Mucosa of descending colon (tissue), 3 donors: ENCODE measurements around the gene LIPG. TPM values are rescaled to one million over a fixed set of nuclear protein-coding genes. Genes with fewer than 3 reads are reported as not detected.

ENCODE experiments used
- ATAC-seq: fragments of 200-7000 bp; cut with Tn5 transposase; one replicate; pipeline ENCODE4 v1.9.1; 2020; ENCODE audit warnings: mild to moderate bottlenecking, moderate library complexity
- DNase-seq, 3 donors: peaks; one replicate each; pipeline ENCODE4 v3.0.0-alpha.2; 2020
- H3K36me3 ChIP-seq: fragments of 200-600 bp; one replicate; pipeline ENCODE4 v1.8.0; 2021; ENCODE audit warnings: low read depth, mild to moderate bottlenecking
- H3K4me1 ChIP-seq: fragments of 200-600 bp; one replicate; pipeline ENCODE4 v1.8.0; 2021; ENCODE audit warnings: low read depth, mild to moderate bottlenecking
- H3K4me3 ChIP-seq: fragments of 200-600 bp; one replicate; pipeline ENCODE4 v1.8.0; 2021; ENCODE audit warnings: mild to moderate bottlenecking
- H3K9me3 ChIP-seq: fragments of 200-600 bp; one replicate; pipeline ENCODE4 v1.8.0; 2021; ENCODE audit warnings: mild to moderate bottlenecking
- CTCF ChIP-seq: fragments of 200-600 bp; IDR thresholded peaks from one replicate; pipeline ENCODE4 v1.8.0; 2022; ENCODE audit warnings: antibody characterized with exemption, mild to moderate bottlenecking
- intact Hi-C, 2 donors: fragments of 100-400 bp; cut with DNase I in 1 of 2; cut with micrococcal nuclease in 1 of 2; formaldehyde crosslinking; loops; one replicate each; pipeline versions ENCODE4 v1.11.0 to v1.11.1; 2022; cut with DNase I, micrococcal nuclease
- total RNA-seq, 3 donors: library from RNA; stranded (reverse); fragmentation: NEBNext Ultra II Directional in 2 of 3; extraction: Animal tissue kit (Norgen Biotek cat#: 25700) in 2 of 3; gene quantifications; one replicate each; pipeline versions ENCODE4 v1.2.1 to v1.2.4, GENCODE V29; 2021 to 2023
- donor health status: DM: no; HTN: no; CAD: no; lungs with moderate emphysema.
- donor health status: DM: no; HTN: no; CAD: no.
- donor health status: DM: no; HTN: yes; CAD: no.

The LIPG gene
- total RNA-seq, 3 donors from 2014 or later, result 13.3 to 42.0 (median 13.8) TPM

DNA sequence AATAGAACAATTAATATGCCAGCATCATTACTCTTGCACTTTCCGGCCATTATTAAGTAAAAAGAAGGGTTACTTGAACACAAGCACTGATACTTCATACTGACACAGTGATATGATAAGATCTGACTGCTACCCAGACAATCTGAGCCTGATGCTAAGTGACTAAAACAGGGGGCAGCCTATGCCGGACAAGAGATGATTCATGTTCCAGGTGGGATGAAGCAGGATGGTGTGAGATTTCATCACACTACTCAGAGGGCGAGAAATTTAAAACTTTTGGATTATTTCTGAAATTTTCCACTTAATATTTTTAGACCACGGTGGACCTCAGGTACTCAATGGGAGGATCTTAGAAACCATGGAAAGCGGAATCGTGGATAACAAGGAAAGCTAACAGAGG lies 61.7 kb downstream of the LIPG start:
- intact Hi-C loops, result no loop called here
- H3K9me3 ChIP-seq, result no peaks in the 10 kb centered on the region

DNA sequence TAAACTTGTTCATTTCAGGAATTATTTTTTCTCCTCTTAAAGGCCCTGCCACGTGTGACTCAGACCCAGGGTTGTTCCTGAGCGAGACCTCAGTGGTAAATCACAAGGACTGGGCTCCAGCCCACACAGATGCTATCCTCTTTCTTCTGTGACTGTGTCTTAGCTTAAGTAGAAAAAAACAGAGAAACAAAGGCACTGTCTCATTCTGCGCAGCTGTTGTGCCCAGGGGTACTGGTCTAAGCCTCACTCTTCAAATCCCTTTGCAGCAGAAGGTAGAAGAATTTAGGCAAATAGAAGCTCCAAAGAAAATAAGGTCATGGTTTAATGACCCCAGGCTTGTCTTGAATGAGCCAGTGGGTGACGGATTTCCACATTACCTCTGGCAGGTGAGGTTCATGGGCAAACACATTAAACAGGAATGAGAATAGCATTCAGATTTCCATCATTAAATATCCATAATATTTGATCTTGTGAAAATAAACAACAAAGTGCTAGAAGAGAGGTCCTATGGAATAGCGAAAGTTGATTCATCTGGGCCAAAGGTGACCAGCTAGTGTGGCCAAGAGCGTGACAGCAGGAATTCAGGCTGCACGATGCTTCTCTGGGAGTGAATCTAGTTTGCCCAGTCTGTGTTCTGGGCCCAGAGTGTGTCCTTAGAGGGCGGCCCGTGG lies 63.3 kb downstream of the LIPG start:
- no peaks in the 10 kb centered on the region for H3K9me3 ChIP-seq
- H3K4me3 ChIP-seq, result no peak overlapping the region
- no peak for TF ChIP-seq CTCF
- intact Hi-C loops, result no loop called here
- DNase-seq (no peak), ATAC-seq (no peak)
- H3K4me1 ChIP-seq, result peaks cover 5% of the 10 kb centered on the region
- no peaks in the 10 kb centered on the region for H3K36me3 ChIP-seq

More for the DNA sequence above, 61.7 kb downstream of the LIPG start:
- no peak for DNase-seq
- no peak overlapping the region for H3K4me3 ChIP-seq
- H3K4me1 ChIP-seq, result peaks cover 5% of the 10 kb centered on the region
- TF ChIP-seq CTCF, result no peak
- no peak for ATAC-seq
- no peaks in the 10 kb centered on the region for H3K36me3 ChIP-seq

- intact Hi-C loops, result no loop called here
- Histone ChIP-seq H3K4me1 (peaks cover 5% of the 10 kb centered on the region), H3K36me3 (no peaks in the 10 kb centered on the region), H3K9me3 (no peaks in the 10 kb centered on the region), H3K4me3 (no peak overlapping the region)
- ATAC-seq (no peak), DNase-seq (no peak)
- no peak for TF ChIP-seq CTCF
Observed at GRCh38 chr18:49626842-49627467, 65.1 kb downstream of the LIPG start.

GRCh38 chr18:49628119-49628518 lies 66.3 kb downstream of the LIPG start:
- Histone ChIP-seq H3K4me1 (peaks cover 5% of the 10 kb centered on the region), H3K9me3 (no peaks in the 10 kb centered on the region), H3K4me3 (no peak overlapping the region), H3K36me3 (no peaks in the 10 kb centered on the region)
- no peak for DNase-seq
- TF ChIP-seq CTCF, result no peak
- ATAC-seq, result no peak
- intact Hi-C loops, result no loop called here

- TF ChIP-seq CTCF, result peak; percentile 14
- Histone ChIP-seq H3K4me3 (no peak overlapping the region), H3K9me3 (no peaks in the 10 kb centered on the region), H3K4me1 (peaks cover 5% of the 10 kb centered on the region), H3K36me3 (no peaks in the 10 kb centered on the region)
- DNase-seq (peak; percentile 40 to 65 (median 64)), ATAC-seq (peak; percentile 57)
- intact Hi-C loops, result no loop called here
Observed at GRCh38 chr18:49628881-49629795, 67.3 kb downstream of the LIPG start.
